ENCODE data around the gene CCDC188. TPM values are rescaled to one million over a fixed set of nuclear protein-coding genes. Genes with fewer than 3 reads are reported as not detected.

Gene CCDC188
- total and polyA plus RNA-seq, 9 of the 15 experiments (the other 6 are each of a cell fraction or from before 2014, with no cell fraction given) = not detected

DNA sequence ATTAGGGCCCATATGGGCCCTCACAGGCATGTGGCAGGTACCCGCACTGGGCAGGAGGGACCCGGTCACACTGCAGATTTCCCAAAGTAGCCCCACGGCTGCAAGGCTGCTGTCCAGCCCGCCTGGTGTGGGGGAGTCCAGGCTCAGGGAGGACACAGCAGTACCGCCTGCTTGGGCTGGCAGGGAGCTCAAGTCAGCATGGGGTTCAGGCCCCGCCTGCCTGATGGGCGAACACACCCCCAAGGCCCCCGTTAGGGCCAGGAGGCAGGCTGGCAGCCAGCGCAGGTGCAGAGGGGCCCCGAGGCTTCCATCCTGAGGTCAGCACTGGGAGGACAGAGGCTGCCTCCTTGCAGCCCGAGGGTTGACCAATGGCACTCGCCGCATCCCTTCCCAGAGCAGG lies 13.7 kb downstream of the CCDC188 start:
- Histone ChIP-seq H3K9ac (ENCODE audit: insufficient read depth in 1 of 2, low read depth in 2 of 2, low read length in 2 of 2) (peak overlapping the region in 1 of 2 experiments; percentile 86; a peak in 2 of 4 replicates), H3K4me3 (no peak overlapping the region), H3K9me1 (ENCODE audit: control insufficient read depth, insufficient read depth, low read length) (peaks cover 18% of the 10 kb centered on the region), H3K4me2 (ENCODE audit: insufficient read depth, low read length) (no peak overlapping the region), H4K20me1 (replicated peaks; ENCODE audit: control insufficient read depth, insufficient read depth, low read length) (peaks cover 52% of the 10 kb centered on the region), H3K36me3 (ENCODE audit: control insufficient read depth, insufficient read depth, low read length) (peaks cover 17% of the 10 kb centered on the region; the same call in 2 of the 3 replicates), H3K27me3 (ENCODE audit: control insufficient read depth in 2 of 2, insufficient read depth in 2 of 2, low read length in 2 of 2) (no peaks in the 10 kb centered on the region), H3K9me3 (replicated peaks; ENCODE audit: control insufficient read depth, insufficient read depth, low read depth, low read length) (no peaks in the 10 kb centered on the region), H3K27ac (ENCODE audit: extremely low read depth, low read depth, low read length) (no peak overlapping the region), H3K4me1 (replicated peaks in 1 of 2; ENCODE audit: control insufficient read depth in 2 of 2, insufficient read depth in 2 of 2, low read length in 2 of 2) (peaks cover 17 to 88% of the 10 kb centered on the region in 2 experiments), H2AFZ (ENCODE audit: low read depth, low read length) (no peak overlapping the region), H3K79me2 (ENCODE audit: control insufficient read depth, insufficient read depth, low read length) (peaks cover 18% of the 10 kb centered on the region)
- 67% methylated on average over 13 of the region's 13 CpGs for WGBS (ENCODE audit: insufficient coverage, low coverage, missing lambda C conversion rate)
- CTCF ChIA-PET (ENCODE audit: low intra/inter-chr PET ratio) = no interaction called here
- no peak for FAIRE-seq
- intact Hi-C loops (cut with micrococcal nuclease) = no loop called here
- in situ Hi-C loops (cut with MboI) = no loop called here
- no peak for ATAC-seq
- no peak for DNase-seq (ENCODE audit: extremely low read depth in 1 of 4, low spot score in 3 of 4)
- no TSS peak for BruUV-seq (replicated peaks)
- POLR2A ChIA-PET = interaction anchor here (0.6 to 7.2 kb wide), 6 partner anchors 7 to 172 kb away, joined by 3 to 68 read pairs (median 4); partner anchors contain the start of gene TRMT2A
- TF ChIP-seq POLR2AphosphoS2 (IDR thresholded peaks at IDR 0.05; ENCODE audit: low read length) (no peak), YY1 (IDR thresholded peaks at IDR 0.05; ENCODE audit: borderline replicate concordance in 1 of 3, control insufficient read depth in 1 of 3, extremely low read depth in 1 of 3, insufficient read depth in 3 of 3, insufficient read length in 1 of 3, insufficient replicate concordance in 2 of 3, low read depth in 1 of 3, low read length in 2 of 3) (peak in 1 of 3 experiments; percentile 2), HIVEP1 (CRISPR knock-in tag; IDR thresholded peaks at IDR 0.05) (no peak), FUS (optimal IDR thresholded peaks at IDR 0.05; ENCODE audit: low read depth, low read length) (no peak), ILK (tag; IDR thresholded peaks at IDR 0.05; ENCODE audit: borderline replicate concordance, low read depth) (no peak), DPF2 (IDR thresholded peaks at IDR 0.05) (no peak), LARP7 (IDR thresholded peaks at IDR 0.05) (no peak), PHF8 (IDR thresholded peaks at IDR 0.05; ENCODE audit: borderline replicate concordance, low read length) (no peak), ZNF583 (CRISPR knock-in tag; IDR thresholded peaks at IDR 0.05) (no peak), FIP1L1 (IDR thresholded peaks at IDR 0.05; ENCODE audit: low read depth, low read length, poor library complexity, severe bottlenecking) (peak; percentile 11), ZNF785 (CRISPR knock-in tag; IDR thresholded peaks at IDR 0.05) (no peak)
- TF ChIP-seq, protein P1, sequence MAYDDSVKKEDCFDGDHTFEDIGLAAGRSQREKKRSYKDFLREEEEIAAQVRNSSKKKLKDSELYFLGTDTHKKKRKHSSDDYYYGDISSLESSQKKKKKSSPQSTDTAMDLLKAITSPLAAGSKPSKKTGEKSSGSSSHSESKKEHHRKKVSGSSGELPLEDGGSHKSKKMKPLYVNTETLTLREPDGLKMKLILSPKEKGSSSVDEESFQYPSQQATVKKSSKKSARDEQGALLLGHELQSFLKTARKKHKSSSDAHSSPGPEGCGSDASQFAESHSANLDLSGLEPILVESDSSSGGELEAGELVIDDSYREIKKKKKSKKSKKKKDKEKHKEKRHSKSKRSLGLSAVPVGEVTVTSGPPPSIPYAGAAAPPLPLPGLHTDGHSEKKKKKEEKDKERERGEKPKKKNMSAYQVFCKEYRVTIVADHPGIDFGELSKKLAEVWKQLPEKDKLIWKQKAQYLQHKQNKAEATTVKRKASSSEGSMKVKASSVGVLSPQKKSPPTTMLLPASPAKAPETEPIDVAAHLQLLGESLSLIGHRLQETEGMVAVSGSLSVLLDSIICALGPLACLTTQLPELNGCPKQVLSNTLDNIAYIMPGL (CRISPR knock-in tag; IDR thresholded peaks at IDR 0.05) = peak; percentile 11; the same call in 1 of the 2 replicates
- TF ChIP-seq, protein P2, sequence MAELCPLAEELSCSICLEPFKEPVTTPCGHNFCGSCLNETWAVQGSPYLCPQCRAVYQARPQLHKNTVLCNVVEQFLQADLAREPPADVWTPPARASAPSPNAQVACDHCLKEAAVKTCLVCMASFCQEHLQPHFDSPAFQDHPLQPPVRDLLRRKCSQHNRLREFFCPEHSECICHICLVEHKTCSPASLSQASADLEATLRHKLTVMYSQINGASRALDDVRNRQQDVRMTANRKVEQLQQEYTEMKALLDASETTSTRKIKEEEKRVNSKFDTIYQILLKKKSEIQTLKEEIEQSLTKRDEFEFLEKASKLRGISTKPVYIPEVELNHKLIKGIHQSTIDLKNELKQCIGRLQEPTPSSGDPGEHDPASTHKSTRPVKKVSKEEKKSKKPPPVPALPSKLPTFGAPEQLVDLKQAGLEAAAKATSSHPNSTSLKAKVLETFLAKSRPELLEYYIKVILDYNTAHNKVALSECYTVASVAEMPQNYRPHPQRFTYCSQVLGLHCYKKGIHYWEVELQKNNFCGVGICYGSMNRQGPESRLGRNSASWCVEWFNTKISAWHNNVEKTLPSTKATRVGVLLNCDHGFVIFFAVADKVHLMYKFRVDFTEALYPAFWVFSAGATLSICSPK (IDR thresholded peaks at IDR 0.05; ENCODE audit: borderline replicate concordance) = no peak
